ENCODE data around the gene DMKN.

DNA sequence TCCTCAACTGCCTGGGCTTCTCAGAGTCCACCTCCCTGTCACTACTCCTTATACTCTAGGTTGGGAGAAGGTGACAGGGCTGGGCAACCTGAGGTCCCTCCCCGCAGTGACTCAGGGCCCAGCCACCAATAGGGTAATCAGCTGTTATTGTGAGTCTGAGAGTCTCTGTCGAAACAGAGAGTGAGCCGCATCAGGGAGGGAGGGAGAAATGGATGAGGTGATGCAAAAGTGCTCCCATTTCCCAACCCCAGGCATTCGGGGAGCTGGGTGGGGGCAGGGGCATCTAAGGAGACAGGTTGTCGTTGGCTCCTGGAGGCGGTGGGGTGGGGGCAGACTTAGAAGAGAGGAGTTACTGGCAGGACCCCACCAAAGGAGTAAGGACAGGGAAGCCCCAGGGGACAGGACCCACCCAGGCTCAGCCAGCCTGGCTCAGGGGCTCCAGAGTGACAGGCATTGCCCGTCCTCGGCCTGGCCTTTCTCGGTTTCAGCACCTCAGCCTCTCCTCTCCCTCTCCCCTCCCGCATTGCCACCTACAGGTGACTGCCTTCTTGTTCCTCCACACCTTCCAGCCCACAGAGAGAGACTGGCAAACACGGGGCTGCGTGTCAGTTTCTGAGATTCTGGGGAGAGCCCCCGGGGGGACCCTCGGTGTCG is at the start of gene DMKN:
- TF ChIP-seq, protein P1, sequence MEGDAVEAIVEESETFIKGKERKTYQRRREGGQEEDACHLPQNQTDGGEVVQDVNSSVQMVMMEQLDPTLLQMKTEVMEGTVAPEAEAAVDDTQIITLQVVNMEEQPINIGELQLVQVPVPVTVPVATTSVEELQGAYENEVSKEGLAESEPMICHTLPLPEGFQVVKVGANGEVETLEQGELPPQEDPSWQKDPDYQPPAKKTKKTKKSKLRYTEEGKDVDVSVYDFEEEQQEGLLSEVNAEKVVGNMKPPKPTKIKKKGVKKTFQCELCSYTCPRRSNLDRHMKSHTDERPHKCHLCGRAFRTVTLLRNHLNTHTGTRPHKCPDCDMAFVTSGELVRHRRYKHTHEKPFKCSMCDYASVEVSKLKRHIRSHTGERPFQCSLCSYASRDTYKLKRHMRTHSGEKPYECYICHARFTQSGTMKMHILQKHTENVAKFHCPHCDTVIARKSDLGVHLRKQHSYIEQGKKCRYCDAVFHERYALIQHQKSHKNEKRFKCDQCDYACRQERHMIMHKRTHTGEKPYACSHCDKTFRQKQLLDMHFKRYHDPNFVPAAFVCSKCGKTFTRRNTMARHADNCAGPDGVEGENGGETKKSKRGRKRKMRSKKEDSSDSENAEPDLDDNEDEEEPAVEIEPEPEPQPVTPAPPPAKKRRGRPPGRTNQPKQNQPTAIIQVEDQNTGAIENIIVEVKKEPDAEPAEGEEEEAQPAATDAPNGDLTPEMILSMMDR (IDR thresholded peaks at IDR 0.05): no peak
- no peak for TF ChIP-seq POLR2A (IDR thresholded peaks at IDR 0.05)

All from testis (tissue), 2 donors.